Activated CD4-positive, alpha-beta T cell treated with anti-CD3 and anti-CD28 coated beads for 1 hour (primary cell): ENCODE measurements around the gene PBX4.

Experiments
- DNase-seq: peaks from one replicate; pipeline ENCODE4 v3.0.0-alpha.2; 2020

Gene PBX4

DNA sequence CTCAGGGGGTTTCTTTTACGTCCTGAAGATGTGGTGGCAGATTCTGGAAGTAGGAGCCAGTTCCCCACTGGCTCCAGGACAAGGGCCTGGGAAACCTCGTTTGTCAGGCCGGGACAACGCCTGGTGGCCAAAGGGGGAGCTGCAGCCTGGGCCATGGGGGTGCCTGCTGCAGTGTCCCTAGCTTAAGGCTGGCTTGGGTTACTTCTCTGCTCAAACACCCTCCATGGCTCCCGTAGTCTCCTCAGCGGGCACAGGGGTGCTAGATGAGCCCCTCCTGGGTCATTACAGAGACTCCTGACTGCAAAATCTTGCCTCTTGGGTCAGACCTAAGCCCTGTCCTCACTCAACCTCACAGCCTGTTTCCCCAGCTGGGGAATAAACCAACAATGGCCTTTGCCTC, 65.7 kb downstream of the PBX4 start:
- no peak for DNase-seq

DNA sequence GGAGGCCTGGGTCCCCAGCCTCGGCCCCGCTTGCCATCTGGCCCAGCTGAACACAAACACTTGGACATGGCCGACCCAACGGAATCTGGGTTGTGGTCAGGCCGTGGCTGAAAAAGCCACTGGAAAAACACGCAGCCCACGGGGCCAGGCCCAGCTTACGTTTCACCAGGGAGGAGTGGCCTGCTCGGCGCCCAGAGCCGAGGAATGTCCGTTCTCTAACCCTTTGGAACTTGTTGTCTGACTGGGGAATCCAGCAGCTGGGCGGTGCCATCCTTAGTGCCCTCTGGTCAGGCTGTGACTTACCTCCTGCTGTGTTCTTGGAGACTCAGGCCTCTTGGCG, 66.7 kb downstream of the PBX4 start:
- DNase-seq = no peak

DNA sequence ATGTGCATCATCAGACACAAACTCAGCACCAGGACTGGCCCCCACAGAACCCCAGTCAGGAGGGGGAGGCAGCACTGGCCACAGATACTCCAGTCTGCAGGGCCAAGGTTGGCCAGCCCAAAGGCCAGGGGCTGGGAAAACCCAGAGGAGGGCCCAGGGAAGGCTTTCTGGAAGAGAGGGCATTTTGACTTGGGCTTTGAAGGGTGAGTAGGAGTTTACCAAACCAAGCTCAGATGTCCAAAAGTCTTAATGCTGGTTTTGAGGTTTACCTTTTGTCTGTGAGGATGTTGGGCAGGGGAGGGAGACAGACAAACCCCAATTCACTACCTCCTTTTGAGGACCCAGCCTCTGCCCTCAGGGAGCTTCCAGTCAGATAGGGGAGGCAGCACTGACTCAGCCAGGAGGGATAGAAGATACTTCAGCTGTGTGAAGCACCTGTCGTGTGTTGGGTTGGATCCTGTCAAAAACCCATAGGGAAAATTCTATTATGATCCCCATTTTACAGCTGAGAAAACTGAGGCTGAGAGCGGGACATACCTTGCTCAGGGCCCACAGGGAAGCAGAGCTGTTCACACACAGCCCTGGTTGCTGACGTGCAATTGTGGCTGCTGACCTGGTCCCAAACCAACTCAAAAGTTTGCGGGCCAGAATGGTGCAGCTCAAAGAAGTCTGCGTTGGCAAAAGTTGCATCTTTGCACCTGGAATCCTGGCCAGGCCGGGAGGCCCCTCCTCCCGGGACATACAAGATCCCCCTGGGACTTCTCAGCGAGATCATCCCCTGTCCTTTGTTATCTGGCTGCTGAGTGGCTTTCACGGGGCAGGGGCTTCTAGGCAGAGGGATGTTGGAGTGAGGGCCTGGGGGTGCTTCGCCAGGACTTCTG, 67.3 kb downstream of the PBX4 start:
- DNase-seq = no peak

DNA sequence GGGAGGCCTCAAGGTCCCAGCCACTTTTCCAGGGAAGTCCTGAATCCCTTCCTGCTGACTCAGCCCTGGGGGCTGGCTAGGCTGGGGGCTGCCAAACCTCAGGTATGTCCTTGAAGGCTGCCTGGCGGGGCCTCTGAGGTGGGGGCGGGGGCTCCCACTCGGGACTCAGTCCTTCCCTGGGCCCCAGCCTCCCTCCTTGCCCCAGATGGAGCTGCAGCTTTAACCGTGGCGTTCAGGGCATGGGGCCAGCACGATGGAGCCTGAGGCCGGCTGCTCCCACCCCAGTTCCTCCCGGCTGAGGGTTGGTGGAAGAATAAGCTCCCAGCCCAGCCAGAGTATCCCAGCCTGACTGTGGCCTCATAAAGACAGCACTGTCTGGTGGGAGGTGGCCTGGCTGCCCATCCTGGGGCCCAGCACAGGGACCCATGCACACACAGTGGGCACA, 68.0 kb downstream of the PBX4 start:
- no peak for DNase-seq

DNA sequence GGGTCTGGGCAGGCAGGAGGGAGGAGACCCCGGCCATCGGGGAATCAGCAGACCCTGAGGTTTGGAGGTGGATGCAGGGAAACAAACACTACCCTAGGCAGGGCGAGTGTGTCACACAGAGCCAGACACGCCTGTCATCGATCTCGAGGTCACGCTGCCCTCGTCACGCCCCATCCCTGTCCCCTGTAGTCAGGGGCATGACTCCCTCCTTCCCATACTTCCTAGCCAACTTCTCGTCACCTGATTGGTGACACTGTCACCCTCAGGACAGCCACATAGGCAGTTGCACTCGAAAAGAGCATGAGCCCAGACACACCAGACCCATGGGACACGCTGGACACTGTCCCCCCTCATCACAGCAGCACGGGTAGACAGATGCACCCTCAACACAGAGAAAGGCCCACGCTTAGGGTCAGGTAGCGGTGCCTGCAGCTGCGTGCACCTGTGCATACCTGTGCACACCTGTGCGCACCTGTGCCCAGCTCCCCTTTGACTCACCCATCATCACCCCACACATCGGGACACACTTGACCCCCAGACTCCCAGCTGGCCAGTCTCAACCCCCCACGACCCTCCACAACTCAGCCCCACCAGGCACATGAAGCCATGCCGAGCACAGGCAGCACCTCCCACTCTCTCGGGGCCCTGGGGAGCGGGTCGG, 68.6 kb downstream of the PBX4 start:
- no peak for DNase-seq

DNA sequence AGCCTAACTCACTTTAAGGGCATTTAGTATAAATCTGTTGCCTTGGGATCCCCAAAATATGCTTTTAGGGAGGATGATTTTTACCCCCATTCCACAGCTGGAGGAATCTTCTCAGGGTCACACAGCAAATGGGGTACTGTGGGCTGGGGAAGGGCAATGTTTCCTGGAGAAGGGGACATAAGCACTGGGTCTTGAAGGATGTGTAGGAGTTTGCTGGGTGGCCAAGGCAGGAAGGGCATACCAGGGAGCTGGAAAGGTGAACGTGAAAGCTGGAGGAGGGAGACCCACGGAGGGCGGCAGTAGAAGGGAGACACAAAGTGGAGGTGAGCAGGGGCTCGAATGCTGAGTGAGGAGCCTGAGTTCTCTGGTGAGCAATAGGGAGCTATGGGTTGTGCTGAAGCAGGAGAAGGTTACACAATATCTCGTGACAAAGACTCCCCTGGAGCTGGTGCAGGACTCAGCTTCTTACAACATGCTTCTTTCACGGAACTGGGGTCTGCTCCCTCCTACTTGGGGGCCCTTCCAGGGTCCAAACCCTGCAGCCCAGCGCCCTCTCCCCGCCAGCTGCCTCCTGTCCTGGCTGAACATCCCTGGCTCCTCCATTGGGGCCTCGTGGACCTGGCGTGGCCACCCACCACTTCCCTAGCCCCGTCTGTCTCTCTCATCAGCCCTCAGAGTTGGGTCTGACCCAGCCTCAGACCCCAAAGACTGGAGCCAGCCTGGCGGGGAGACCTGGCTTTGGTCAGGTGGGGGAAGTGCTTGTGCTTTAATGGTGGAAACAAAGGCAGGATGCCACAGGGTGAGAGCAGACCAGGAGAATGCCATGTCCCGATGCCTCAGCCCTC, 69.3 kb downstream of the PBX4 start:
- DNase-seq = no peak

DNA sequence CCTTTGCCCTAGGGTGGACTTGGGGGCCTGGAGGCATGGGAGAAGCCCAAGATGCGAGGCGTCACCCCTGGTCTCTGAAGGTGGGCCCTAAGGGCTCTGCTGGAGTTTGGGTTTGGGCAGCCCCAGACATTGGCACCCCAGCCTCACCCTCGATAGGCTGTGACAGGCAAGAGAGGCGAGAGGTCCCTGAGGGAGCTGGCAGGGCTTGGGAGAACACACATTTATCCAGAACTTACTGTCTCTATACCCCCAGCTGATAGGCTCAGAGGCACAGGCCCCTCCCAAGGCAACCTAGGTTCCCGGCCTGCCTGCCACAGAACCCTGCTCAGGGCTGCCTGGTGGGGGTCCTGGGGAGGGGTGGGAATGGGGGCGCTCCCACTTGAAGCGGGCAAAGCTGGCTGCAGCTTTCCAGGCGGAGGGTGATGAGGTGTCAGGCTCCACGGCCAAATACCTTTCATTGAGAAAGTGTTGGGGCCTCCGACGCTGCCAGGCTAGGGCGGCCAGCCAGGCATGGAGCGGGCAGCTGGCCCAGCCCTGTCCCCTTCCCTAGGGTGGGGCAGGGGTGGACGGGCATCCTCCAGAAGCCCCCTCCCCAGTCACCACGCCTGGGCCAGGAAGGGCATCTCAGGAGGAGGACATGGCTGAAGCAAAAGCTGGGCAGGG, 70.7 kb downstream of the PBX4 start:
- DNase-seq = no peak

DNA sequence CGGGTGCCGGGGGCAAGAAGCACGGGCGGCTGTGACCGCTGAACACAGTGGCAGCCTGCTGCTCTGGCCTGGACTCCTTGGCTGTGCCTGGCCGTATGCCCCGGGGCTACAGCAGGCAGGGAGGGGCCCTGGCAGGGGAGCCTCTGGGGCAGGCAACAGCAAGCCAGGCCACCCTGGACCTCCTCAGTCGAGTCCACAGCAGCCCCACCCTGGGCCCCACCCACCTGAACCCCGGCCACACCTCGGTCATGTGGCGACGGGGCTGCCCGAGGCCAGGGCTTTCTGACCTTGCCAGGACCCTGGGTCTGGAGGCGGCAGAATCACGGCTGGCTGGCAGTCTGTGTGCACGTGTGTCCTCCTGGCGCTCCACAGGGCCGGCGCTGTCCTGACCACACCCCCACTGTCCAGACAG, 71.7 kb downstream of the PBX4 start:
- no peak for DNase-seq

DNA sequence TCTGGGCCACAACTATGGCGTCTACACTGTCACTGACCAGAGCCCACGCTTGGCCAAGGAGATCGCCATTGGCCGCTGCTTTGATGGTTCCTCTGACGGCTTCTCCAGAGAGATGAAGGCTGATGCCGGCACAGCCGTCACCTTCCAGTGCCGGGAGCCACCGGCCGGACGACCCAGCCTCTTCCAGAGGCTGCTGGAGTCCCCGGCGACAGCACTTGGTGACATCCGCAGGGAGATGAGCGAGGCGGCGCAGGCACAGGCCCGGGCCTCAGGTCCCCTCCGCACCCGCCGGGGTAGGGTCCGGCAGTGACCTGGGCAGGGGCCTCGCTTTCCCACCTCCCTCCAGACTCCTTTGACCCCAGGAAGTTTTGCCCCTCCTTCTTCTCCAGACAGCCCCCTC, 72.8 kb downstream of the PBX4 start:
- no peak for DNase-seq

DNA sequence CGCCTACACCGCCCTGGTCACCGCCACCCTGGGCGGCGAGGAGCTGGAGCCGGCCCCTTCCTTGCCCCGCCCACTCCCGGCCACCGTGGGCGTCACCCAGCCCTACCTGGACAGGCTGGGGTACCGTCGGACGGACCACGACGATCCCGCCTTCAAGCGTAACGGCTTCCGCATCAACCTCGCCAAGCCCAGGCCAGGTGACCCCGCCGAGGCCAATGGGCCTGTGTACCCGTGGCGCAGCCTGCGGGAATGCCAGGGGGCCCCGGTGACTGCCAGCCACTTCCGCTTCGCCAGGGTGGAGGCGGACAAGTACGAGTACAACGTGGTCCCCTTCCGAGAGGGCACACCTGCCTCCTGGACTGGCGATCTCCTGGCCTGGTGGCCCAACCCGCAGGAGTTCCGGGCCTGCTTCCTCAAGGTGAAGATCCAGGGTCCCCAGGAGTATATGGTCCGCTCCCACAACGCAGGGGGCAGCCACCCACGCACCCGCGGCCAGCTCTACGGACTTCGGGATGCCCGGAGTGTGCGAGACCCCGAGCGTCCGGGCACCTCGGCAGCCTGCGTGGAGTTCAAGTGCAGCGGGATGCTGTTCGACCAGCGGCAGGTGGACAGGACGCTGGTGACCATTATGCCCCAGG, 73.4 kb downstream of the PBX4 start:
- DNase-seq = no peak

DNA sequence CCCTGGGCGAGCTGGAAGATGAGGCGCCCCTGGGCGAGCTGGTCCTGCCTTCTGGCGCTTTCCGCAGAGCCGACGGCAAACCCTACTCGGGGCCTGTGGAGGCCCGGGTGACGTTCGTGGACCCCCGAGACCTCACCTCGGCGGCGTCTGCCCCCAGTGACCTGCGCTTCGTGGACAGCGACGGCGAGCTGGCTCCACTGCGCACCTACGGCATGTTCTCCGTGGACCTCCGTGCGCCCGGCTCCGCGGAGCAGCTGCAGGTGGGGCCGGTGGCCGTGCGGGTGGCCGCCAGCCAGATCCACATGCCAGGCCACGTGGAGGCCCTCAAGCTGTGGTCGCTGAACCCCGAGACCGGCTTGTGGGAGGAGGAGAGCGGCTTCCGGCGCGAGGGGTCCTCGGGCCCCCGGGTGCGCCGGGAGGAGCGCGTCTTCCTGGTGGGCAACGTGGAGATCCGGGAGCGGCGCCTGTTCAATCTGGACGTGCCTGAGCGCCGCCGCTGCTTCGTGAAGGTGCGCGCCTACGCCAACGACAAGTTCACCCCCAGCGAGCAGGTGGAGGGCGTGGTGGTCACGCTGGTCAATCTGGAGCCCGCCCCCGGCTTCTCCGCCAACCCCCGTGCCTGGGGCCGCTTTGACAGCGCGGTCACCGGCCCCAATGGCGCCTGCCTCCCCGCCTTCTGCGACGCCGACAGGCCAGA, 74.1 kb downstream of the PBX4 start:
- no peak for DNase-seq

DNA sequence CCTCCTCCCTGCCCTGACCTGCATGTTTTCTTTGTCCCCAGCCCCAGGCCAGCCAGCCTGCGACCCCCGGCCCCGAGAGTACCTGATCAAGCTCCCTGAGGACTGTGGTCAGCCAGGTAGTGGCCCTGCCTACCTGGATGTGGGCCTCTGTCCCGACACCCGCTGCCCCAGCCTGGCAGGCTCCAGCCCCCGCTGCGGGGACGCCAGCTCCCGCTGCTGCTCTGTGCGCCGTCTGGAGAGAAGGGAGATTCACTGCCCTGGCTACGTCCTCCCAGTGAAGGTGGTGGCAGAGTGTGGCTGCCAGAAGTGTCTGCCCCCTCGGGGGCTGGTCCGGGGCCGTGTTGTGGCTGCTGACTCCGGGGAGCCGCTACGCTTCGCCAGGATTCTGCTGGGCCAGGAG, 74.8 kb downstream of the PBX4 start:
- no peak for DNase-seq

DNA sequence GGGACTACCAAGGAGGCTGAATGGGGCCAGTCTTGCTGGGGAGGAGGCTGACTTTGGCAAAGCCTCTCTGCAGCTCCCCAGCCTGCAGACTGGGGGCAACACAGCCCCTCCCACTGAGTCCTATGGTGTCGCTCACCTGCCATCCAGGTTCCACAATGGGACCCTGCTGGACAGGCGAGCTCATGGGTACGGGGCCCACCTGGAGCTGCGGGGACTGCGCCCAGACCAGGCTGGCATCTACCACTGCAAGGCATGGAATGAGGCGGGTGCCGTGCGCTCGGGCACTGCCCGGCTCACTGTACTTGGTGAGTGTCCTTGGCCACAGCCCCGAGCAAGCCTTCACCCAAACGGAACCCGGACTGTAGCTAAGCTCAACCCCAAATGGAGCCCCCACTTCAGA, 75.4 kb downstream of the PBX4 start:
- no peak for DNase-seq

DNA sequence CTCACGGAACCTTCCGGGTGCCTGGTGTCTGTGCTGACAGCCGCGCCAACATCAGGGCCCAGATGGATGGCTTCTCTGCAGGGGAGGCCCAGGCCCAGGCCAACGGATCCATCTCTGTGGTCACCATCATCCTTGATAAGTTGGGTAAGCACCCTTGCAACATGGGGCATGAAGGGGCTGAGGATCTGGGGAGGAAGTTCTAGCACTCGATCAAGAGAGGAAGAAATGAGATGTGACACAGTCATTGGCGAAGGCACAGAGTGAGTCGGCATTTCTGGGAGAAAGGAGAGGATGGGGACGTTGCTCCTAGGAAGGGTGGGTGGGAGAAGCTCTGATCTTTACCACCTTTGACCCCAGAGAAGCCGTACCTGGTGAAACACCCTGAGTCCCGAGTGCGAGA, 76.0 kb downstream of the PBX4 start:
- DNase-seq = no peak

DNA sequence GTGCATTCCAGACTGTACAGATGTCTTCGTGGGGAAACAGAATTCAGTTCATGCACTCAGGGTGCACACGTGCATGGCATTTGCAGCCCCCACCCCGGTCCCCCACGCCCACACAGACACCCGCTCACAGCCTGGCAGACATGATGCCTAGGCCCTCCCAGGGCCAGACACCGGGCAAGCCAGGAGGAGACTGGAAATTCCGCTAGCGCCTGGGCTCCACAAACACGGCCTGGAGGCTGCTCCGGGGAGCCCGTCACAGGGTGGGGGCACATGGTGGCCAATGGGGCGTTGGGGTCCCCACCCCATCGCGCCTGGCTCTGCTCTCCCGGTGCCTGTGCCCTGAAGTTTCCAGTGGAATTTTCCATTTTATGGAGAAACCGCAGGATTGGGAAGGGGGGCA, 76.9 kb downstream of the PBX4 start:
- DNase-seq = no peak

DNA sequence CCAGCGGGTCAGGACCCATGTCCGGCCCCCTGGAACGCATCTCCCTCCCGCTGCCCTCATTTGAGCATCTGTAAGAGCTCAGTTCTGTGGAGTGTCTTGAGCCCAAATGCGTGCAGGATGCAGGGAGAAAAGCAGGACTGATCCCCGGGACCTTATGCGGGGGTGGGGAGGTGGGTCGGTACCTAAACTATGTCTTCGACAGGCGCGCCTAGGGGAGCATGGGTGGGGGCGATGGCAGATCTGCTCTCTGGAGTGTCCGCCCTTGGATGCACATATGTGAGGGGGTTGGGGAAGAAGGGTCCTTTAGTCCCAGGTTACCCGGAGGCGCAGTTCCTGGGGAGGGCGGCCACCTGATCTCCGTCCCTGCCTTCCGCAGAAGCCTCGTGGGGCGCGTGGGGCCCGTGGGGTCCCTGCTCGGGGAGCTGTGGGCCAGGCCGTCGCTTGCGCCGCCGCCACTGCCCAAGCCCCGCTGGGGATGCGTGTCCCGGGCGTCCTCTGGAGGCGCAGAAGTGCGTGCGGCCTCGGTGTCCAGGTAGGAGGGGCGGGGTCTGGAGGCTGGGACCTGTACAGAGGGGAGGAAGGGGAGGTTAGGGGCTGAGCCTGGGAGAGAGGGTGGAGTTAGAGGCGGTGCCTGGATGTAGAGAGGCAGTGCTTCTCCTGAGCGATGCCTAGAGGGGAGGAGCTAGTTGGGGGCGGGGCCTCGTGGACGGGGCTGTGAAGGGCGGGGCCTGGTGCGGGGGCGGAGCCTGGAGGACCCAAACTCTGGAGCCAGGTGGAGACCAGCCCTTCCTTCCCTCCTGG, 77.6 kb downstream of the PBX4 start:
- peak; percentile 57 for DNase-seq

DNA sequence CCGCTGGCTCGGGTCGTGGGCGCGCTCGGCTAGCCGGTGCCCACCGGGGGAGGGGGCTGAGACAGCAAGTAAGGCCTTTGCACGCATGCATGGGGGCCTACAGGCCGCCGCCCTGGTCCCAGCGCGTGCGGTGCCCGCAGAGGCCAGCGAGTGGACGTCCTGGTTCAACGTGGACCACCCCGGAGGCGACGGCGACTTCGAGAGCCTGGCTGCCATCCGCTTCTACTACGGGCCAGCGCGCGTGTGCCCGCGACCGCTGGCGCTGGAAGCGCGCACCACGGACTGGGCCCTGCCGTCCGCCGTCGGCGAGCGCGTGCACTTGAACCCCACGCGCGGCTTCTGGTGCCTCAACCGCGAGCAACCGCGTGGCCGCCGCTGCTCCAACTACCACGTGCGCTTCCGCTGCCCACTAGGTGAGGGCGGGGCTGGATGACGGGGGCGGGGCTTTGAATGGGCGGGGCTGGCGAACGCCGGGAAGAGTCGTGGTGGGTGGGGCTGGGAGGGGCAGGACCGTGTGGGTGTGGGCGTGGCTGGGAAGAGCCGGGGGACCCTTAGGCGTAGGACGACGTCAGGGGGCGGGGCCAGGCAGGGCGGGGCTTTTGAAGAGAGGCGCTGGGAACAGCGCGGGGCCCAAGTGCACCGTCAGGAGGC, 78.3 kb downstream of the PBX4 start:
- DNase-seq = peak; percentile 33

DNA sequence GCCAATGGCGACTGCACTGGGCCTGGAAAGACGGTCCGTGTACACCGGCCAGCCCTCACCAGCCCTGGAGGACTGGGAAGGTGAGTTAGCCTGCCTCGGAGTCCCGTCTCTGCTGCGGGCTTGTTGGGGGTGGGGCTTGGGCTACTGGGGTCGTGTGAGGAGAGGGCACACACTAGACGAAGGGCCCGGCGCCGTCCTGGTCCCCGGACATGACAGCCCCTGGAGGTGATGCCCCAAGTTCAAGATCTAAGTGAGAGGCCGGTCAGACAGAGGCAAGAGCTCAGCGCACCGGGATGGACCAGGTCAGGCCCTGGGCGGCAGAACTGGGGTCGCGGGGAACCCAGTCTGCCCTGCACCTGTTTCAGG, 78.8 kb downstream of the PBX4 start:
- no peak for DNase-seq

DNA sequence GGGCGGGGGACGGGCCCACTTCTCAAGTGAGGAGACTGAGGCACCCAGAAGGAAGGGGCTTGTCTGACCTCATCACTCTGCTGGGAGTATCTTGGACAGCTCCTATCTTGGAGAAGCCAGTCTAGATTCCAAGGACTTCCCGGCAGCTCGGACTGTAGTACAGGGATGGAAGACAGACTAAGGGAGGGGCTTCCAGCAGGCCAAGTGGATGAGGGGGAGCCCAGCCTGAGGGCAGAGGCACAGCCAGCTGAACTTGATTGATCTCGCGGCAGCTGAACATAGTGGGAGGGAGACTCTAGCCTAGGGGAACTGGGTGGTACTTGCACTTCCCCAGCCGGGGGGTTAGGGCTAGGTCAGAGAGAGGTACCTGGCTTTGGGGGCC, 79.7 kb downstream of the PBX4 start:
- DNase-seq = no peak

DNA sequence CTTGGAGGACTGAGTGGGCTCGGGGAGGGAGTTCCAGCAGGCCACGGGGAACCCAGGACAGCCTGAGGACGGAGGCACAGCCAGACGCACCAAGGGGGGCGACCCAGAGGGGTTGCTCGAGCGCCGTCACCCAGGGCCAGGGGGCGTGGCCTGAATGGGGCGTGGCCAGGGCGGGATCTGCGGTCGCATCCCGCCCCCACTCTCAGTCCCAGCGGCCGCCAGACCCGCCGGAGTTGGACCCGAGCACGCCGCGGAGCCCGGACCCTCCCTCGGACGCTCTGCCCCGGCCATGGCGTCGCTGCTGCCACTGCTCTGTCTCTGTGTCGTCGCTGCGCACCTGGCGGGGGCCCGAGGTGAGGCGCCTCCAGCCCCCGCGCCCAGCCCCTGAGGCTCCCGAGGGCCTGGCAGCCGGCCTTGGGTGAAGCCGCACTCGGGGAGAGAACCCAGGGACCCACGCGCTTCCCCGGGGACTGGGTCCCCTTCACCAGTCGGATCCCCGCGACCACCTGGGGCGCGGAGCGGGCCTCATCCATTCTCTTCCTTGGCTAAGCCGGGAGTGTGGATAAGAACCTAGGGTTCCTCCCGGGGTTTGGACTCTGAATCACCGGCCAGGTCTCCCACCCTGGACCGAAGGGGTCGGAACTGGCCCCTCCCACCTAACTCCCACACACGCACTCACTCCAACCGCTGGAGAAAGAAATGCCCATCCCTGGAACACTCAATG, 80.3 kb downstream of the PBX4 start, which contains the start of gene CILP2:
Gene CILP2 (plus strand): TSS at position 205 of the 724 bp plus-strand sequence. CDS start 85 bp downstream, at position 290.
- DNase-seq = no peak
